Tibial artery (tissue), 4 donors: Measurements from ENCODE around the gene NCBP3.

Experiments used
- DNase-seq, 2 donors: peaks; one replicate each; pipeline ENCODE4 v3.0.0-alpha.2; 2019
- H3K27ac ChIP-seq, 2 donors: fragments of 200-600 bp; sonication (generic) in 1 of 2; 1 replicate in 1 of 2; 2 replicates in 1 of 2; pipeline ENCODE4 v1.5.1; 2018 to 2019; ENCODE audit warnings: mild to moderate bottlenecking in 1 of 2
- H3K27me3 ChIP-seq, 2 donors: fragments of 200-600 bp; sonication (generic) in 1 of 2; one replicate each; pipeline versions ENCODE4 v1.5.1 to v1.6.0; 2016 to 2019
- H3K36me3 ChIP-seq, 3 donors: fragments of 200-600 bp; sonication (generic) in 2 of 3; one replicate each; pipeline ENCODE4 v1.5.1; 2016 to 2019; ENCODE audit warnings: mild to moderate bottlenecking in 2 of 3
- H3K4me1 ChIP-seq, 4 donors: fragments of 200-600 bp; sonication (generic) in 2 of 4; 1 replicate in 3 of 4; 2 replicates in 1 of 4; pipeline ENCODE4 v1.5.1; 2016 to 2019
- H3K4me3 ChIP-seq, 2 donors: fragments of 200-600 bp; sonication (generic) in 1 of 2; 1 replicate in 1 of 2; 2 replicates in 1 of 2; pipeline ENCODE4 v1.5.1; 2018 to 2019; ENCODE audit warnings: mild to moderate bottlenecking in 2 of 2
- H3K9me3 ChIP-seq, 3 donors: fragments of 200-600 bp; sonication (generic) in 1 of 3; one replicate each; pipeline ENCODE4 v1.5.1; 2016 to 2019
- intact Hi-C: fragments of 100-400 bp; cut with DNase I; formaldehyde crosslinking; loops from one replicate; pipeline ENCODE4 v1.15.0; 2023; ENCODE audit warnings: low total_unique reads
- TF ChIP-seq, protein P1 (sequence below), 2 experiments: fragments of 200-600 bp in 1 of 2; fragments of 450-650 bp in 1 of 2; IDR thresholded peaks; one replicate each; pipeline ENCODE4 v1.5.1; 2017 to 2019; ENCODE audit warnings: antibody characterized with exemption in 2 of 2, mild to moderate bottlenecking in 1 of 2, moderate library complexity in 1 of 2

Gene NCBP3

DNA sequence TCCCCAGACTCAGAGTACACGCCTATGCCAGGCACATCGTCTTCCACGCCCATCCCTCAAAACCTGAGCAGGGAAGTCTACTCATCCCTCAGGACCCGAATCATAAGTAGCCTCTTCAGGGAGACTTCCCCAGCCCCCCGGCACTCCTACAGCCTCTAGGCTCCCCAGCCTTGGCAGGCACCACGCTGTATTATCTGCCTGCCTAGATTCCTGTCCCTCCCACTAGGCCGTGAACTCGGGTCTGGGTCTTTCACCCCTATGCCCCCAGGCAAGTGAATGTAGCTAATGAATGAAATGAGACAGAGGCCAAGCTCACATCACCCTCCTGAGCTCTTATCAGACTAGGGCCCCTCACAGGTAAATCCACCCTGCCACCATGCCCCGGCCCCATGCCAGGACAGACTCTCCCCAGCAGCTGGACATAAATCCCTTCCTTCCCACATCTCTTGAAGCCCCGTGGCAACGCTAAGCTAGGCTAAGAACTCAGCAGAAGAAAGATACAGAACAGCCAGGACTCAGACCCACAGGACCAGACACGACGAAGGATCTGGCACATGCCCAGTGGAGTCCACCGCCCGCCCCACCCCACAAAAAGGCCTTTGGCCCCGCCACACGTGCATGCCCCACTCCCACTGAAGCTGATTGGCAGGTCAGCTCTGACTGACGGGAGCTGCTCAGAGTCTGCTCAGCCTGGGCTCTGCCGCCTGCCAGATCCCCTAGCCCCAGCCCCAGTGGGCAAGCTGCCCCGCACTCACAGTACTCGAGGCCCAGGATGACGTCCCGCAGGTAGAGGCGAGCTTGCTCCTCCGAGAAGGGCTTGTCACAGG, 33.8 kb upstream of the NCBP3 start:
- TF ChIP-seq, protein P1, sequence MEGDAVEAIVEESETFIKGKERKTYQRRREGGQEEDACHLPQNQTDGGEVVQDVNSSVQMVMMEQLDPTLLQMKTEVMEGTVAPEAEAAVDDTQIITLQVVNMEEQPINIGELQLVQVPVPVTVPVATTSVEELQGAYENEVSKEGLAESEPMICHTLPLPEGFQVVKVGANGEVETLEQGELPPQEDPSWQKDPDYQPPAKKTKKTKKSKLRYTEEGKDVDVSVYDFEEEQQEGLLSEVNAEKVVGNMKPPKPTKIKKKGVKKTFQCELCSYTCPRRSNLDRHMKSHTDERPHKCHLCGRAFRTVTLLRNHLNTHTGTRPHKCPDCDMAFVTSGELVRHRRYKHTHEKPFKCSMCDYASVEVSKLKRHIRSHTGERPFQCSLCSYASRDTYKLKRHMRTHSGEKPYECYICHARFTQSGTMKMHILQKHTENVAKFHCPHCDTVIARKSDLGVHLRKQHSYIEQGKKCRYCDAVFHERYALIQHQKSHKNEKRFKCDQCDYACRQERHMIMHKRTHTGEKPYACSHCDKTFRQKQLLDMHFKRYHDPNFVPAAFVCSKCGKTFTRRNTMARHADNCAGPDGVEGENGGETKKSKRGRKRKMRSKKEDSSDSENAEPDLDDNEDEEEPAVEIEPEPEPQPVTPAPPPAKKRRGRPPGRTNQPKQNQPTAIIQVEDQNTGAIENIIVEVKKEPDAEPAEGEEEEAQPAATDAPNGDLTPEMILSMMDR (IDR thresholded peaks at IDR 0.05): no peak
- peaks cover 9 to 89% (median 52%) of the 10 kb centered on the region in 3 donors for H3K36me3 ChIP-seq
- intact Hi-C loops: no loop called here

DNA sequence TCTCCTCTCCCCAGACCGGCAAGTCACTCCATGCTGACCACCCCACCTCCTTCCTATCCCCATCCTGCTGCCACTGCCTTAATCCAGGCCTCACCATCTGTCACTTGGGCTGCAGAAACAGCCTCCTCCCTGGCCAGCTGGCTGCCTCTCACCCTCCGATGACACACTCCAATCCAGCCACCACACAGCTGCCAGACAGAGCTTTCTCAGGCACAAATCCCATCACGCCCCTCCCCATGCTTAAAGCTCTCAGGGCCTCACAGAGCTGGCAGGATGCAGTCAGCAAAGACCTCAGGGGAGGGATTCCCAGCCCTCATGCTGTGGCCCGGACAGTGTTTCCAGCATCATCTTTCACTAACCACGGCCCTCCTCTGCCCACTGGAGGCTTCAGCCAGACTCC, 33.1 kb upstream of the NCBP3 start:
- Histone ChIP-seq H3K4me1 (no peaks in the 10 kb centered on the region), H3K9me3 (no peaks in the 10 kb centered on the region), H3K27me3 (no peaks in the 10 kb centered on the region), H3K4me3 (no peak overlapping the region), H3K36me3 (peaks cover 9 to 89% (median 53%) of the 10 kb centered on the region in 3 donors), H3K27ac (no peak overlapping the region)
- intact Hi-C loops: no loop called here
- no peak for DNase-seq
- TF ChIP-seq, protein P1 (IDR thresholded peaks at IDR 0.05): no peak

More for the DNA sequence above, 33.8 kb upstream of the NCBP3 start:
- no peak overlapping the region for H3K27ac ChIP-seq
- no peaks in the 10 kb centered on the region for H3K9me3 ChIP-seq
- no peak overlapping the region for H3K4me3 ChIP-seq
- DNase-seq: no peak
- no peaks in the 10 kb centered on the region for H3K27me3 ChIP-seq
- no peaks in the 10 kb centered on the region for H3K4me1 ChIP-seq

GRCh38 chr17:3877220-3877619, 31.2 kb upstream of the NCBP3 start:
- peaks cover 19 to 89% (median 54%) of the 10 kb centered on the region in 3 donors for H3K36me3 ChIP-seq
- intact Hi-C loops: no loop called here

GRCh38 chr17:3875317-3875716, 29.3 kb upstream of the NCBP3 start:
- DNase-seq: no peak
- Histone ChIP-seq H3K27me3 (no peaks in the 10 kb centered on the region), H3K4me3 (no peak overlapping the region), H3K27ac (no peak overlapping the region), H3K9me3 (no peaks in the 10 kb centered on the region), H3K36me3 (peaks cover 24 to 82% (median 60%) of the 10 kb centered on the region in 3 donors), H3K4me1 (no peaks in the 10 kb centered on the region)
- TF ChIP-seq, protein P1 (IDR thresholded peaks at IDR 0.05): no peak
- intact Hi-C loops: no loop called here

More at GRCh38 chr17:3877220-3877619, 31.2 kb upstream of the NCBP3 start:
- no peaks in the 10 kb centered on the region for H3K27me3 ChIP-seq
- TF ChIP-seq, protein P1 (IDR thresholded peaks at IDR 0.05): no peak
- H3K4me1 ChIP-seq: no peaks in the 10 kb centered on the region
- H3K27ac ChIP-seq: no peak overlapping the region
- H3K9me3 ChIP-seq: no peaks in the 10 kb centered on the region
- no peak overlapping the region for H3K4me3 ChIP-seq
- DNase-seq: no peak

- H3K27ac ChIP-seq: no peak overlapping the region
- no peaks in the 10 kb centered on the region for H3K4me1 ChIP-seq
- intact Hi-C loops: no loop called here
- TF ChIP-seq, protein P1 (IDR thresholded peaks at IDR 0.05): no peak
- peaks cover 27 to 80% (median 69%) of the 10 kb centered on the region in 3 donors for H3K36me3 ChIP-seq
- H3K9me3 ChIP-seq: no peaks in the 10 kb centered on the region
- no peak overlapping the region for H3K4me3 ChIP-seq
- no peaks in the 10 kb centered on the region for H3K27me3 ChIP-seq
- DNase-seq: no peak
Measured at GRCh38 chr17:3873862-3874261, 27.8 kb upstream of the NCBP3 start.
